Astrocyte (in vitro differentiated cells and primary cell): ENCODE data around the gene MRPL10.

Source experiments
- EZH2 ChIP-seq: IDR thresholded peaks from 2 replicates; pipeline ENCODE4 v1.6.1; 2012; ENCODE audit warnings: mild to moderate bottlenecking, low read length, inconsistent platforms; ENCODE audit not compliant: insufficient read depth
- TF ChIP-seq, protein P1 (sequence below): IDR thresholded peaks from 2 replicates; pipeline ENCODE4 v1.5.1; 2011; ENCODE audit warnings: low read depth, mild to moderate bottlenecking, inconsistent platforms, low read length, moderate library complexity; ENCODE audit not compliant: insufficient read depth

- TF ChIP-seq EZH2, result no peak
- TF ChIP-seq, protein P1, sequence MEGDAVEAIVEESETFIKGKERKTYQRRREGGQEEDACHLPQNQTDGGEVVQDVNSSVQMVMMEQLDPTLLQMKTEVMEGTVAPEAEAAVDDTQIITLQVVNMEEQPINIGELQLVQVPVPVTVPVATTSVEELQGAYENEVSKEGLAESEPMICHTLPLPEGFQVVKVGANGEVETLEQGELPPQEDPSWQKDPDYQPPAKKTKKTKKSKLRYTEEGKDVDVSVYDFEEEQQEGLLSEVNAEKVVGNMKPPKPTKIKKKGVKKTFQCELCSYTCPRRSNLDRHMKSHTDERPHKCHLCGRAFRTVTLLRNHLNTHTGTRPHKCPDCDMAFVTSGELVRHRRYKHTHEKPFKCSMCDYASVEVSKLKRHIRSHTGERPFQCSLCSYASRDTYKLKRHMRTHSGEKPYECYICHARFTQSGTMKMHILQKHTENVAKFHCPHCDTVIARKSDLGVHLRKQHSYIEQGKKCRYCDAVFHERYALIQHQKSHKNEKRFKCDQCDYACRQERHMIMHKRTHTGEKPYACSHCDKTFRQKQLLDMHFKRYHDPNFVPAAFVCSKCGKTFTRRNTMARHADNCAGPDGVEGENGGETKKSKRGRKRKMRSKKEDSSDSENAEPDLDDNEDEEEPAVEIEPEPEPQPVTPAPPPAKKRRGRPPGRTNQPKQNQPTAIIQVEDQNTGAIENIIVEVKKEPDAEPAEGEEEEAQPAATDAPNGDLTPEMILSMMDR, result no peak
Observed at GRCh38 chr17:47801176-47801765, 30.1 kb downstream of the MRPL10 start.
